ENCODE measurements around the gene ABCG8.

GRCh38 chr2:43791035-43791765, 47.6 kb upstream of the ABCG8 start:
- TF ChIP-seq CTCF (IDR thresholded peaks at IDR 0.05) = no peak
- TF ChIP-seq EP300 (IDR thresholded peaks at IDR 0.05) = no peak
- TF ChIP-seq POLR2AphosphoS5 (IDR thresholded peaks at IDR 0.05) = no peak
- no peak for TF ChIP-seq POLR2A (IDR thresholded peaks at IDR 0.05)

Measured in stomach (tissue), 4 donors.